HK-2 (cell line): ENCODE data around the gene LTB.

ENCODE experiments used
- DNase-seq: peaks from one replicate; pipeline ENCODE4 v3.0.0-alpha.2; 2018; ENCODE audit not compliant: unreplicated experiment

Gene LTB, protein sequence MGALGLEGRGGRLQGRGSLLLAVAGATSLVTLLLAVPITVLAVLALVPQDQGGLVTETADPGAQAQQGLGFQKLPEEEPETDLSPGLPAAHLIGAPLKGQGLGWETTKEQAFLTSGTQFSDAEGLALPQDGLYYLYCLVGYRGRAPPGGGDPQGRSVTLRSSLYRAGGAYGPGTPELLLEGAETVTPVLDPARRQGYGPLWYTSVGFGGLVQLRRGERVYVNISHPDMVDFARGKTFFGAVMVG

DNA sequence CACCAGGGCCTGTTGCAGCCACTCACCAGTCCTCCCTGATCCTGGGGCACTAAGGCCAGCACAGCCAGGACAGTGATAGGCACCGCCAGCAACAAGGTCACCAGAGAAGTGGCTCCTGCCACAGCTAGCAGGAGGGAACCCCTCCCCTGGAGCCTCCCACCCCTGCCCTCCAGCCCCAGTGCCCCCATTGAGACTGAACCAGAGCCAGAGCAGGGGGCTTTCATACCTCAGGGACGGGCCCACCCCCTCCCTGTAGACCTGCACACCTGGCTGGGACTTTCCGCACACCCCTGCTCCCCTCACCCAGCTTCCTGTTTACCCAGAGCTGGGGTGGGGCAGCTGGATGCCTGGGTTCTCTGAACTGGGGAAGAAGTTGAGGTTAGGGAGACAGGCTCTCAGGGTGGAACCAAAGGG lies at the start of gene LTB:
Gene LTB, minus strand, starts transcription at position 195 of the 414 bp plus-strand sequence. Its CDS starts 7 bp downstream, at position 188.
- no peak for DNase-seq

DNA sequence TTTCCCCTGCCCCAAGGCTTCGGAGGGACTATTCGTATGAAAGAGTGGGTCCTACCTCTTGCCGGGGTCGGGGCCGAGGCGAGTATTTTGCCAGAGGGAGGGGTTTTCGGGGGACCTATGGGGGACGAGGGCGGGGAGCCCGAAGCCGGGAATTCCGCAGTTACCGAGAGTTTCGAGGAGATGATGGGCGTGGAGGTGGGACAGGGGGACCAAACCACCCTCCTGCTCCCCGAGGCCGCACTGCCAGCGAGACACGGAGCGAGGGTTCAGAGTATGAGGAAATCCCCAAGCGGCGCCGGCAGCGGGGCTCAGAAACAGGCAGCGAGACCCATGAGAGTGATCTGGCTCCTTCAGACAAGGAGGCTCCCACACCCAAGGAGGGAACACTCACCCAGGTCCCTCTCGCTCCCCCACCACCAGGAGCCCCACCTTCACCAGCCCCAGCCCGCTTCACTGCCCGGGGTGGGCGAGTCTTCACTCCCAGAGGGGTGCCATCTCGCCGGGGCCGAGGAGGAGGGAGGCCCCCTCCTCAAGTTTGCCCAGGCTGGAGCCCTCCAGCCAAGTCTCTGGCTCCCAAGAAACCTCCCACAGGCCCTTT lies 49.6 kb upstream of the LTB start:
- no peak for DNase-seq

DNA sequence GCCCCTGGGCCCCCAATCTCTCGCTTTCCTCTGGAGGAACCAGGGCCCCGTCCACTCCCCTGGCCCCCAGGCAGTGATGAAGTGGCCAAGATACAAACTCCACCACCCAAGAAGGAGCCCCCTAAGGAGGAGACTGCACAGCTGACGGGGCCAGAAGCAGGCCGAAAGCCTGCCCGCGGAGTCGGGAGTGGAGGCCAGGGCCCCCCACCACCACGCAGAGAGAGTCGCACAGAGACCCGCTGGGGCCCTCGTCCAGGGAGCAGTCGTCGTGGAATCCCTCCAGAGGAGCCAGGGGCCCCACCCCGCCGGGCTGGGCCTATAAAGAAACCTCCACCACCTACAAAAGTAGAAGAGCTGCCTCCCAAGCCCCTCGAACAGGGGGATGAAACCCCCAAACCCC lies 49.0 kb upstream of the LTB start:
- DNase-seq, result no peak

DNA sequence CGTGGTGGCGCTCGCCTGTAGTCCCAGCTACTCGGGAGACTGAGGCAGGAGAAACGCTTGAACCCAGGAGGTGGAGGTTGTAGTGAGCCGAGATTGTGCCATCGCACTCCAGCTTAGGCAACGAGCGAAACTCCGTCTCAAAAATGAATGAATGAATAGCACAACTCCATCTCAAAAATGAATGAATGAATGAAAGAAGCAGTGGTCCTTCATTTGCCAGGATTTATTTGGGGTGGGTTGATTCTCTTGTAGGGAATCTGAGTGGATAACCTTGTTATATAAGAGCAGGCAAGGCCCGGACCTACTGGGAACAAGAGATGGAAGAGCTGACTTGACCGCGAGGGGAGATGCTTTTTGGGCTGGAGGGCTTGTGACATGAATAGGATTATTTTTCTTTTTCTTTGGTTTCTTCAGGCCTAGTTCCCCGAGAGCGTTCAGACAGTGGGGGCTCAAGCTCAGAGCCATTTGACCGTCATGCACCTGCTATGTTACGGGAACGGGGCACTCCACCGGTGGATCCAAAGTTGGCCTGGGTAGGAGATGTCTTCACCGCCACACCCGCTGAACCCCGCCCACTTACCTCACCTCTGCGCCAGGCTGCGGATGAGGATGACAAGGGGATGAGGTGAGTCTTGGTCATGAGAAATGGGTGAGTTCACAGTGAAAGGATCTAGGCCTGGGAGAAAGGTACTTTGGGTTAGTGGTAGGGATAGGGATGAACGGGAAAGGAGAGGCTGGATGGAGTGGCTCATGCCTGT lies 48.1 kb upstream of the LTB start:
- no peak for DNase-seq

DNA sequence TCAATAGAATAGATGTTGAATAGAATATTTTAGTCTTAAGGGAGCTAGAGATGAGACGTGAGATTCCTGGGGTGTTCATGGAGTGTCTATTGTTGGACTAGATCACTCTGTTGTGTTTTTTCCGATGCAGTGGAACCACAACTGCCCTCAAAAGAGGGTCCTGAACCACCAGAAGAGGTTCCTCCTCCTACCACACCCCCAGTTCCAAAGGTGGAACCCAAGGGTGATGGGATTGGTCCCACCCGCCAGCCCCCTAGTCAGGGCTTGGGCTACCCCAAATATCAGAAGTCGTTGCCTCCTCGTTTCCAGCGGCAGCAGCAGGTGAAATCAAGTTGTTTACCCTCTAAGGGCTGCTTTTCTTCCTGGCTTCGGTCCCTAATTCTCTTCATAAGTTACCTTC lies 46.8 kb upstream of the LTB start:
- no peak for DNase-seq

DNA sequence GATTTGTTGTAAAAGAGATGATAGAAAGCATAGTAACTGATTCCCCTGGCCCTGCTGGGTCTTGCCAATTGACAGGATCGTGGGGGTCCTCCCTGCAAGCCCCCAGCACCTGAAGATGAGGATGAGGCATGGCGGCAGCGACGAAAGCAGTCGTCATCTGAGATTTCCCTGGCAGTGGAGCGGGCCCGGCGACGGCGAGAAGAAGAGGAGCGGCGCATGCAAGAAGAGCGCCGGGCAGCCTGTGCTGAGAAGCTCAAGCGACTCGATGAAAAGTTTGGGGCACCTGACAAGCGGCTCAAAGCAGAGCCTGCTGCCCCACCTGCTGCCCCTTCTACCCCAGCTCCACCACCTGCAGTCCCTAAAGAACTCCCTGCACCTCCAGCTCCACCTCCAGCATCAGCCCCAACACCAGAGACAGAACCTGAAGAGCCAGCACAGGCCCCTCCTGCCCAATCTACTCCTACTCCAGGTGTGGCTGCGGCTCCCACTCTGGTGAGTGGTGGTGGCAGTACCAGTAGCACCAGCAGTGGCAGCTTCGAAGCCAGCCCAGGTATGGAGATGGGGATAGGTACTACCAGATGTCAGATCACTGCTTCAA lies 45.6 kb upstream of the LTB start:
- no peak for DNase-seq

DNA sequence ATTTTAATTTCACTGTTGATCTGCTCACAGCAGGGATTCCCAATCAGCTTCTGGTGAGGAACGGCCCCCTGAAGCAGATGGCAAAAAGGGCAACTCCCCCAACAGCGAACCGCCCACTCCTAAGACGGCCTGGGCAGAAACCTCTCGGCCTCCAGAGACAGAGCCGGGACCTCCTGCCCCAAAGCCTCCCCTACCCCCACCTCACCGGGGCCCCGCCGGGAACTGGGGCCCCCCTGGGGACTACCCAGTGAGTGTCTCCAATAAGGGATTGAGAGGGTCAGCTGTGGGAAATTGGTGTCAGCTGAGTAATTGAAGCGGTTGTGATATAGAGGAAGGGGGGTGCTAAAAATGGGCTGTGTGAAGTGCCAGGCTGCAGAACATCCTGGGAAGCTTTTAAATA lies 44.7 kb upstream of the LTB start:
- DNase-seq, result no peak

DNA sequence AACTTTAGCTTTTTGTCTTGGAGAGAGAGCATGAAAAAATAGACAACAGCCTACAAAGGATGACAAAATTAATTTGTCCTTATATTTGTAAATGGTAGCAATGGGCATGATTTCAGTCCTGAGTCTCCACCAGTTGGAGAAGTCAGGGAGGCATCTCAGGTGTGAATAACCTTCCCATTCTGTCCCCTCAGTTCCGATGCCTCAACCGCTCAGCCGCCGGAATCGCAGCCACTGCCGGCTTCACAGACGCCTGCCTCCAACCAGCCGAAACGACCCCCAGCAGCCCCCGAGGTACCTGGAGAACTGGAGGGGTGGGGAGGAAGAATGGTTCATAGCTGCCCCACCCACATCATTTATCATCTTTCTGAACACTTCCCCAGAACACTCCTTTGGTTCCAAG lies 41.8 kb upstream of the LTB start:
- no peak for DNase-seq

DNA sequence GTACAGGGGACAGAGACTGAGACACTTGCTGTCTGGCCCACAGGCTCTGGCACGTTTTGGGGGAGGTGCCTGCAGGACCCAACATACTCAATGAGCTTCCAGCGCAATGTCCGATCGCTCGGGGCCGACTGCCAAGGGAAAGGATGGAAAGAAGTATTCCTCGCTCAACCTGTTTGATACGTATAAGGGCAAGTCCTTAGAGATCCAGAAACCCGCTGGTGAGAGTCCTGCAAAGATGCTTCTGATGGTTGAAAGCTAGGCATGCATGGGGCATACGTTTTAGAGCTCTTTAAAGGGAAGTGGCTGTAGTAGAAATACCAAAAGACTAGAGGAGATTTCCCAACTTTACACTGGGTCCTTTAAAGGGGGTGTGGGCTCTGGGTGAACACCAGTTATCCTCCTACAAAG lies 40.5 kb upstream of the LTB start:
- DNase-seq, result no peak

DNA sequence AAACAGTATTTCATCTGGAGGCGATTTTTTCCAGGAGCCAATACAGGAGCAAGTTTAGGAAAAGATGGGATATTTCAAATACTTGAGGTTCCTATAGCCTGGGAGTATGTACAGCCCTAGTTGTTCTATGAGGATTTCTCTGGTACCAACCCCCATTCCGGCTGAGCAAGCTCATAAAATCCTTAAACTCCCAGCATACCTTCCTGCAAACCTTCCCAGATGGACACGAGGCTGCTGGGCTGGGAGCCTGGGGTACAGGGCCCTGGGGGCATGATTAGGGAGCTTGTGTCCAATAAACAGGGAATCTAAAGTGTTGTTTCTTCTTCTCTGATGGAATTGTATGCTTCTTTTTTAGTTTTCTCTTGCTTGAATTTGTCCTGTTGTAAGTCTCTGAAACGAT lies 39.8 kb upstream of the LTB start:
- no peak for DNase-seq

DNA sequence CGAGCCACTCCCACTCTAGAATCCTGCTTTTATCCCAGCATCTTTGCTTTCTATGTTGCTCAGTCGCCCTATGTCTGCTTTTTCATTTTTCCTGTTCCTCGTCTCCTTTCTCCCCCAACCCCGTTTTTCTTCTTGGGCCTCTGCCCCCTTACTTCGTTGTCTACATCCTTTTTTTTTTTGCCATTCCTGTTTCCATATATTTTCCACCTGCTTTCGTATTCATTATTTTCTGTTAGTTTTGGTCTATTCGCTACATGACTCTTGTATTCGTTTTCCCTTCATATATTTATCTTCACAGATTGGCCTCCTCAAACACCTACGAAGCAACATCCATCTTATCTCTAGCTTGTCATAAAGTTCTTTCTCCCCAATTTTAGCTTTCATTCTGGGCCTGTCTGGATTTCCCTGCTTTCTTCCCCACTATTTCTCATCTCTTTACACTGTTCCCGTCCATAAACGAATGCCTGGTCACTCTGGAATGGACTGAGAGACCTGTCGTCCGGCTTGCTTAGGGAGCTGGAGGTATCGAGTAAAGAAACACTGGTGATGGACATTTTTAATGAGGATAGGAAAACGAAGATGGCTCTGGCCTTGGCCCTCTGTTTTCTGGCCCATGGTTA lies 39.2 kb upstream of the LTB start:
- DNase-seq, result no peak

DNA sequence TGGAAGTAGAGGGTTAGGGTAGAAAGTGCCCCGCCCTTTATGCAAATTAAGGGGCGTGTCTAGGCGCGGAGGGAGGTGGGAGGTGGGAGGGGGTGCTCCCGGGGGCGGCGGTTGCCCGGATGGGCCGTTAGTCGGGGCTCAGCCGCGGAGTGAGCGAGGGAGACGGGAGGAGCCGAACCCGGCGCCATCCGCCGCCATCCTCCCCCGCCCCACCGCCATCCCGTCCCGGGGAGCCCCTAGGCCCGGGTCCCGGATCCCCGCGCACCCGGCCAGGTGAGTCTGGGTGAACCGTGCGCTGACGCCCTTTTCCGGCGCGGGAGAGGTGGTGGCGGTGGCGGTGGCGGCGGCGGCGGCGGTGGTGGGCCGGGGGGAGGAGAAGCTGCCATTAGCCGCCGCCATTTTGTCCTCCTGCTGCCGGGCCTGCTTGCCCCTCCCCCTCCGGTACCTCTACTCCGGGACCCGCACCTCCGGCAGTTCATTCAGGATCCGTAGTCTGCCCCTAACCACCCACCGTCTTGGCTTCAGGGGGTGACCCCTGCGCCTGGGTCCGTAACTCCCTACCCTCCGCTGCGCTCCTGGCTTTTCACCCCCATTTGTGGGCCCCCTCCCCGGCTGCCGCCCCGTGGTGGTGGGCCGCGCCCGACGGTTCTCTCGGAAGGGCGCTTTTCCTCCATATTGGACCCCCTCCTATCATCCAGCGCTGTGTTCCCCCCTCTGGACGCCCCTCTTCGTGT lies 38.5 kb upstream of the LTB start, which contains the start of gene PRRC2A:
Gene PRRC2A, plus strand, starts transcription at position 130 of the 734 bp plus-strand sequence. CDS start 2,075 bp downstream, outside the sequence.
- DNase-seq, result no peak

DNA sequence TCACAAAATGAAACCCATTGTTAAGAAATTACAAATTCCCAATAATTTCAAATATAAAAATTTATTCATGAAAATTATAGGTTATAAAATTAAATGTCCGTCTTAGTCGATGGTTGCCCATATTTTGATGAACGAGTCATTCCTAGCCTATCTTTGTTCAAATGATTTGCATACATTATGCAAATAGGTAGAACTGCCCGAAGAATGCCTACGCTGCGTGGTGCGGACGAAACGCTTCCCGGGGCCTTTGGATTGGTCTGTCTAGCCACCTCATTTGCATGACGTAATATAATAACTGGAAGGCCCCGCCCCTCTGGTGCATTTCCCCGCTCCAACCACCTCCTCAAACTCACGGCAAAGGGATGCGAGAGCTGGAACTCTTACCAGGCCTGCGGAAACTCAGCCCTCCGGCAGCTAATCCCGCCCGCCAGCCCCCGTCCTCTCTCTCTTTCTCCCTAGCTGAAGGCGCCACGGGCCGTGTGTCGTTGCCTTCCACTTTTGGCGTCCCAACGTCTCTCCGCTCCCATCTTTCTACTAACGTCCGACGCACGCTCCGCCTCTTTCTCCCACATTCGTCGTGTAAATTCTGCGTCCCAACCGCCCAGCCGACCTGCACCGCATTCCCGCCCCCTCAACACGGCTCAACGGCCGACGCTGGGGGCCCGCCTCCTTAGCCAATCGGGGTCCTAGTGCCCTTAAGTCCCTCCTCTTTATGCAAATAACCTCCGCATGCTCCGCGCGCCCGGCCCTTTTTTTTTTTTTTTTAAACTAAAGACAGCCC lies 37.8 kb upstream of the LTB start:
- DNase-seq, result peak; percentile 97

DNA sequence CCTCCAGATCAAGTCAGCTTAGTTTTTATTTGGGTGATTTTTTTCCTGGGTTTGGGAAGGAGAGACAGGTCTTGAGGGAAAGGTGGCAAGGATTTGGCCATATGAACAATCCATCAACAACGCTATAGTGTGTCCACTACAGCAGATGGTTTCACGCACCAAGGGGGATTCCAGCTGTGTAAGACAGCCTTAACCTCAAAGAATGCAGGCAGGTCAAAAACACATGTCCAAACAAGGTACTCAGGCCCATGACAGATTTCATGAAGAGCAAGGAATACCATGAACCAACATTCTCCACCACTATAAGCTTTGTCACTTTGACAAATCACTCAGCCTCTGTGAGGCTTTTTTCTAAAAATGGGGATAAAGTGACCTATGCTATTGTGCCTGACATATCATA lies 34.8 kb upstream of the LTB start:
- no peak for DNase-seq

DNA sequence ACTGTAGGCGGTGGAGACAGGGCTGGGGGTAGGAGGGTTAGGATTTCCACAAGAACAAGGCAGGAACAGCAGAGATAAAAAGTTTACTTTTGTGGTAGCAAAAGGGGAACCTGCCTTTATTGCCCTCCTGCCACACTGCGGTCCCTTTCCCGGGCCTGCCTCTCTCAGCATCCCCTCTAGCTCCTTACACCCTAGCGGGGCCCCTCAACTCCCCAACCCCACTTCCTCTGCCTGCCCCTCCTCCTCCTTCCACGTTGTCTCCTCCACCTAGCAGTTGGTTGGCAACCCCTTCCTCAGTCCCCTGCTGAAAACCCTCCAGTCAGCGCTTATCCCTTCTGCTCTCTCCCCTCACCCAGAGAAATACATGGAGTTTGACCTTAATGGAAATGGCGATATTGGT lies 33.5 kb upstream of the LTB start:
- no peak for DNase-seq

DNA sequence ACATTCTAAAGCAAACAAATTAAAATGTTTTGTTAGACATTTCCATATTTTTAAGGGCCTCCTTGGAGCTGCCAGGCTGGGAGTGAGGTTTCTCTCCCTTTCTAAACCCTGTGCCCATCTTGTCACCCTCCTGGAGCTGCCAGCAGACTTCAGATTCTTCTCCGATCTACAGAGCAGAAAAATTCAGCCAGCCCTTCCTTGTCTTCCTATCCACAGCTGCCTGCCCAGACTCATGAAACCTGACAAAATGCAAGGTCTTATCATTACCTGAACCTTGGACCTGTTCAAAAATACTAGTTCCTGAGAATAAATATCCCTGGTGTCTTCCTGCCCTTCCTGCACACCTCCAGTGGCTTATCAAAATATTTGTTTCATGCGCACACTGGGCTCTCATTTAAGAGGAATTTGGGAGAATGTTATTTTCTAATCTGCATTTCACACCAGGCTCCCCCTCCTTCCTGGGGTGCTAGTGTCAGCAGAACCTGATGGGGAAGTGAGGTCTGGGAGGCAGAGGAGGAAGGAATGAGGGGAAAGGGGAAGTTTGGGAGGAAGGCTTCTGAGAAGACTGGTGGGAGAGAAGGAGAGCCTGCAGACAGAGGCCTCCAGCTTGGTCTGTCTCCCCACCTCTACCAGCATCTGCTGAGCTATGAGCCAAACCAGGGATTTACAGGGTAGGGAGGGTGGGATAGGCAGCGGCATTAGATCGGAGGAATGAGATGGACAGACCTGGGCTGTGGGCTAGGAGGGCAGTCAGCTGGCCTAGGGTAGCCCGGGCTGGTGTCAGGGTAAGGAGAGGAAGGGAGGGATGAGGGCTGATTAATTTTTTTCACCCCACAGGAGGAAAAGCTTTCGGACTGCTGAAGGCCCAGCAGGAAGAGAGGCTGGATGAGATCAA lies 32.7 kb upstream of the LTB start, which contains the start of gene AIF1:
Gene AIF1, plus strand, starts transcription at position 551 of the 895 bp plus-strand sequence. Its CDS starts 96 bp downstream, at position 647.
- DNase-seq, result no peak

DNA sequence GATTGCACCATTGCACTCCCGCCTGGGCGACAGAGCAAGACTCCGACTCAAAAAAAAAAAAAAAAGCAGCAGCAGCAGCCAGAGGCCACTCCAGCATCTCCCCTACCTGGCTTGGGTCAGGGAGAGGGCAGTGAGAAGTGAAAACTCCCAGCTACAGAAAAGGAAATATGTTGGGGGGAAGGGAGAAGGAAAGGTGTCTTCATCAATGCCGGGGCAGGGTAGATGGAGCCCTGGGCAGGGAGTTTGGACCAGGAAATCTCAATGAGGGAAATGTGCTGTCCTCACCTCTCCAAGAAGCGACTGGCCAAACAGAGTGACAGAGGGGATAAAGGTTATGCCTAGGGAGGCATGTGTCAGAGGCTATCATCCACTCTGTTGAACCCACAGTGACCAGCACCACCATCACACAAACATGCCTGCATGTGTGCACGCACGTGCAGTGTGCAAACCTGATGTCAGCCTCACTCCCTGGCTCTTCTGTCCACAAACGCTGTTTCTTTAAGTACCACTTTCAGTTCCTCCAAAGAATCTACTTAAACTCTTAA lies 31.9 kb upstream of the LTB start:
- DNase-seq, result no peak

DNA sequence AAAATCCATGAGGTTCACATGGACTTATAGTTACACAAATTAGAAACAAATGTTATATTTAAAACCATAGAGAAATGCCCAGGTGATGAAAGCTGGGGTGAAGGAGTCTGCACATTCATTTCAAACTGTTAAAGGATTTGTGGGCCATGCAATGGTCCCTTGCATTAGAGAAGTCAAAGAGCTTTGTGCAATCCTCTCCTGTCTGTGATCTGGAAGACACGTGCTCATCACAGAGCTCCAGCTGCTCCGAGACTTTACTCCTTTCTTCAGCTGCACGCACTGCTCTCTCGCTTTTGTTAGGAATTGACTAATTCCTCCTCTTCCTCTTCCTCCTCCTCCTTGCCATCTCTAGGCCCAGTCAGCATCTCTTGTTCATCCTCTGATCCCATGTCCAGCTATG lies 28.7 kb upstream of the LTB start:
- no peak for DNase-seq
